Nephron progenitor cell (in vitro differentiated cells): ENCODE results near the gene MPZL3.

Experiments used
- DNase-seq: peaks from one replicate; pipeline ENCODE4 v3.0.0; 2021
- H3K27ac Mint-ChIP-seq: 2 replicates; pipeline ENCODE4 v1.8.0; 2021; ENCODE audit warnings: mild to moderate bottlenecking, moderate library complexity, mixed read lengths
- H3K27me3 Mint-ChIP-seq: 2 replicates; pipeline ENCODE4 v1.8.0; 2021; ENCODE audit warnings: mild to moderate bottlenecking, low read depth, mixed read lengths; ENCODE audit not compliant: poor library complexity
- H3K36me3 Mint-ChIP-seq: 2 replicates; pipeline ENCODE4 v1.8.0; 2021; ENCODE audit warnings: low read depth, mixed read lengths
- H3K4me1 Mint-ChIP-seq: 2 replicates; pipeline ENCODE4 v1.8.0; 2021; ENCODE audit warnings: mixed read lengths
- H3K4me3 Mint-ChIP-seq: 2 replicates; pipeline ENCODE4 v1.8.0; 2021; ENCODE audit warnings: mild to moderate bottlenecking, moderate library complexity, mixed read lengths
- H3K9me3 Mint-ChIP-seq: 2 replicates; pipeline ENCODE4 v1.8.0; 2021; ENCODE audit warnings: mild to moderate bottlenecking, moderate library complexity, mixed read lengths
- CTCF ChIP-seq: fragments of 200-600 bp; sonication (generic); IDR thresholded peaks from 2 replicates; pipeline ENCODE4 v1.5.0; 2021; ENCODE audit warnings: antibody characterized with exemption

MPZL3 gene

GRCh38 chr11:118209033-118209432 lies 43.1 kb downstream of the MPZL3 start:
- no peak for DNase-seq
- Mint-ChIP-seq H3K27ac (no peak overlapping the region), H3K27me3 (peaks cover 85% of the 10 kb centered on the region), H3K4me3 (no peak overlapping the region), H3K36me3 (no peaks in the 10 kb centered on the region), H3K4me1 (no peaks in the 10 kb centered on the region), H3K9me3 (no peaks in the 10 kb centered on the region)
- TF ChIP-seq CTCF = no peak

- H3K4me3 Mint-ChIP-seq = no peak overlapping the region
- no peak for DNase-seq
- H3K36me3 Mint-ChIP-seq = no peaks in the 10 kb centered on the region
- peaks cover 67% of the 10 kb centered on the region for H3K27me3 Mint-ChIP-seq
- no peaks in the 10 kb centered on the region for H3K4me1 Mint-ChIP-seq
- H3K9me3 Mint-ChIP-seq = no peaks in the 10 kb centered on the region
- no peak overlapping the region for H3K27ac Mint-ChIP-seq
- no peak for TF ChIP-seq CTCF
Observed at GRCh38 chr11:118207079-118207478, 45.1 kb downstream of the MPZL3 start.

GRCh38 chr11:118206391-118207031 lies 45.7 kb downstream of the MPZL3 start:
- no peaks in the 10 kb centered on the region for H3K4me1 Mint-ChIP-seq
- no peak overlapping the region for H3K4me3 Mint-ChIP-seq
- DNase-seq = no peak
- peaks cover 62% of the 10 kb centered on the region for H3K27me3 Mint-ChIP-seq
- TF ChIP-seq CTCF = no peak
- H3K36me3 Mint-ChIP-seq = no peaks in the 10 kb centered on the region
- H3K9me3 Mint-ChIP-seq = no peaks in the 10 kb centered on the region
- no peak overlapping the region for H3K27ac Mint-ChIP-seq

- Mint-ChIP-seq H3K4me1 (no peaks in the 10 kb centered on the region), H3K36me3 (no peaks in the 10 kb centered on the region), H3K4me3 (no peak overlapping the region), H3K27ac (no peak overlapping the region), H3K9me3 (no peaks in the 10 kb centered on the region), H3K27me3 (peaks cover 55% of the 10 kb centered on the region)
- DNase-seq = no peak
- TF ChIP-seq CTCF = no peak
Observed at GRCh38 chr11:118205606-118206378, 46.4 kb downstream of the MPZL3 start.

- no peak for DNase-seq
- no peaks in the 10 kb centered on the region for H3K36me3 Mint-ChIP-seq
- no peak overlapping the region for H3K27ac Mint-ChIP-seq
- H3K4me3 Mint-ChIP-seq = no peak overlapping the region
- H3K4me1 Mint-ChIP-seq = no peaks in the 10 kb centered on the region
- H3K27me3 Mint-ChIP-seq = peaks cover 38% of the 10 kb centered on the region
- H3K9me3 Mint-ChIP-seq = no peaks in the 10 kb centered on the region
- TF ChIP-seq CTCF = no peak
Observed at GRCh38 chr11:118202599-118203422, 49.4 kb downstream of the MPZL3 start.
